ENCODE data around the gene ACTR3C.

The ACTR3C gene

GRCh38 chr7:150357771-150358427 is 34.6 kb upstream of the ACTR3C start:
- H3K4me3 ChIP-seq (ENCODE audit: low read length) = no peak overlapping the region
- DNase-seq (ENCODE audit: low read depth) = no peak
- no peaks in the 10 kb centered on the region for H3K27me3 ChIP-seq (replicated peaks; ENCODE audit: control insufficient read depth, insufficient read depth, low read length)
- H3K4me1 ChIP-seq (ENCODE audit: control insufficient read depth, insufficient read depth, low read length) = peaks cover 10% of the 10 kb centered on the region
- no peak overlapping the region for H3K9ac ChIP-seq (ENCODE audit: low read length)
- H3K9me3 ChIP-seq (ENCODE audit: control insufficient read depth, low read length) = no peaks in the 10 kb centered on the region
- H3K36me3 ChIP-seq (ENCODE audit: control insufficient read depth, insufficient read depth, low read length, severe bottlenecking) = no peaks in the 10 kb centered on the region

- H3K4me3 ChIP-seq (ENCODE audit: low read length) = no peak overlapping the region
- H3K27me3 ChIP-seq (replicated peaks; ENCODE audit: control insufficient read depth, insufficient read depth, low read length) = no peaks in the 10 kb centered on the region
- no peak overlapping the region for H3K9ac ChIP-seq (ENCODE audit: low read length)
- H3K36me3 ChIP-seq (ENCODE audit: control insufficient read depth, insufficient read depth, low read length, severe bottlenecking) = no peaks in the 10 kb centered on the region
- H3K4me1 ChIP-seq (ENCODE audit: control insufficient read depth, insufficient read depth, low read length) = peaks cover 10% of the 10 kb centered on the region
- no peak for DNase-seq (ENCODE audit: low read depth)
- no peaks in the 10 kb centered on the region for H3K9me3 ChIP-seq (ENCODE audit: control insufficient read depth, low read length)
These were observed 33.9 kb upstream of the ACTR3C start for GRCh38 chr7:150357270-150357669.

DNA sequence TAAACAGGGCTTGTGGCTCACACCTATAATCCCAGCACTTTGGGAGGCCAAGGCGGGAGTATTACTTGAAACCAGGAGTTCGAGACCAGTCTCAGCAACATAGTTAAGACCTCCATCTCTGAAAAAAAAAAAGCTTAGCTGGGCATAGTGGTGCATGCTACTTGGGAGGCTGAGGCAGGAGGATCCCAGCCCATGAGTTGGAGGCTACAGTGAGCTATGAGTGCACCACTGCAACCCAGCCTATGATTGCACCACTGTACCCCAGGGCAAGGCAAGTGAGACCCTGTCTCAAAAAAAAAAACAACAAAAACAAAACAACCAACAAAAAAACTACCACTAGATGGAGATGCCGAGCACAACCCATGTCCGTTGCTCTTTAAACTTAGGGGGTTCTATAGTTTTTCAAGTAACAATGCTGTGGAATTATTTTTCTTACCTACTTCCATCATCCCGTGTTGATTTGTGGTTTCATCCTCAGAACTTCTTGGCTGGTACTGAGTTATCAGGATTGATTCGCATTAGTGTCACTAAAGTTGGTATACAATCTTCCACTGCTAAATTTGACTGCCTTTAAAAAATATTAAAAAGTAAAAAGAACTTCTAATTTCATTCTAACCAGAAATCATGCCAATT is 33.0 kb upstream of the ACTR3C start:
- peaks cover 19% of the 10 kb centered on the region for H3K4me1 ChIP-seq (ENCODE audit: control insufficient read depth, insufficient read depth, low read length)
- H3K9ac ChIP-seq (ENCODE audit: low read length) = no peak overlapping the region
- no peak overlapping the region for H3K4me3 ChIP-seq (ENCODE audit: low read length)
- H3K36me3 ChIP-seq (ENCODE audit: control insufficient read depth, insufficient read depth, low read length, severe bottlenecking) = no peaks in the 10 kb centered on the region
- no peaks in the 10 kb centered on the region for H3K27me3 ChIP-seq (replicated peaks; ENCODE audit: control insufficient read depth, insufficient read depth, low read length)
- no peaks in the 10 kb centered on the region for H3K9me3 ChIP-seq (ENCODE audit: control insufficient read depth, low read length)
- DNase-seq (ENCODE audit: low read depth) = peak; percentile 79

GRCh38 chr7:150355666-150356059 is 32.3 kb upstream of the ACTR3C start:
- Histone ChIP-seq H3K36me3 (ENCODE audit: control insufficient read depth, insufficient read depth, low read length, severe bottlenecking) (no peaks in the 10 kb centered on the region), H3K27me3 (replicated peaks; ENCODE audit: control insufficient read depth, insufficient read depth, low read length) (no peaks in the 10 kb centered on the region), H3K4me1 (ENCODE audit: control insufficient read depth, insufficient read depth, low read length) (peaks cover 20% of the 10 kb centered on the region), H3K9me3 (ENCODE audit: control insufficient read depth, low read length) (no peaks in the 10 kb centered on the region), H3K9ac (ENCODE audit: low read length) (no peak overlapping the region), H3K4me3 (ENCODE audit: low read length) (no peak overlapping the region)
- DNase-seq (ENCODE audit: low read depth) = no peak

GRCh38 chr7:150351587-150352194 is 28.3 kb upstream of the ACTR3C start:
- Histone ChIP-seq H3K9ac (ENCODE audit: low read length) (no peak overlapping the region), H3K4me1 (ENCODE audit: control insufficient read depth, insufficient read depth, low read length) (peaks cover 10% of the 10 kb centered on the region), H3K27me3 (replicated peaks; ENCODE audit: control insufficient read depth, insufficient read depth, low read length) (peaks cover 2% of the 10 kb centered on the region), H3K4me3 (ENCODE audit: low read length) (no peak overlapping the region), H3K36me3 (ENCODE audit: control insufficient read depth, insufficient read depth, low read length, severe bottlenecking) (no peaks in the 10 kb centered on the region), H3K9me3 (ENCODE audit: control insufficient read depth, low read length) (peaks cover 5% of the 10 kb centered on the region)
- peak; percentile 52 for DNase-seq (ENCODE audit: low read depth)

DNA sequence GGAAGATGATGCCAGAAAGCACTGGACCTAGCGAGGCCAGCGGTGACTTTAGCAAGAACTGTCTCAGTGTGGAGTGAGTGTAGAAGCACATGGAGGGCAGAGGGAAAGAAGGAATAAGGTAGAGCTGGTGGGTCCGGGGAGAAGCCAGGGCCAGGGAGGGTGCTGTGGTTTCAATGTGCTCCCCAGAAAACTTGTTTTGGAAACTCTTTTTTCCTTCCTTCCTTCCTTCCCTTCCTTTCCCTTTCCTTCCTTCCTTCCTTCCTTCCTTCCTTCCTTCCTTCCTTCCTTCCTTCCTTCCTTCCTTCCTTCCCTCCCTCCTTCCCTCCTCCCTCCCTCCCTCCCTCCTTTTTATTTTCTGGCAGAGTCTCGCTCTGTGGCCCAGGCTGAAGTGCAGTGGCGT is 23.6 kb upstream of the ACTR3C start:
- no peak for DNase-seq (ENCODE audit: low read depth)
- H3K4me1 ChIP-seq (ENCODE audit: control insufficient read depth, insufficient read depth, low read length) = peaks cover 6% of the 10 kb centered on the region

DNA sequence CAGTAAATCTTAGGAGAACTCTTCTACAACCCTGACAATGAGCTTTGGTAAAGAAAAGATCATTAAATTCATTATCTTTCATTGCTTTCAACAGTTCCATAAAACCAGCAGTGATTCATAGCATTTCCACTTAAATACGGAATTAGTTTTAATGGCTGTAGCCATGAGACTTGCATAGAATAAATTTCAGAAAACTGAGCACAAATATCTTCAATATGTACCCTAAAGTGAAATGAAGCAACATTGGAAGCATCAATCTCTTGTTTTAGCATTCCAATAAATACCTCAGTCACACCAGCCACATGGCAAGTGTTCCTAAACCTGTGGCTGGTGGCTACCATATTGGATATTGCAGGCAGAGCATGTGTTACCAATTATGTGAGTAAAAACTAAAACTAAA is 21.7 kb upstream of the ACTR3C start:
- H3K4me1 ChIP-seq (ENCODE audit: control insufficient read depth, insufficient read depth, low read length) = peaks cover 5% of the 10 kb centered on the region
- H3K36me3 ChIP-seq (ENCODE audit: control insufficient read depth, insufficient read depth, low read length, severe bottlenecking) = no peaks in the 10 kb centered on the region
- H3K9ac ChIP-seq (ENCODE audit: low read length) = no peak overlapping the region
- no peak overlapping the region for H3K4me3 ChIP-seq (ENCODE audit: low read length)
- DNase-seq (ENCODE audit: low read depth) = no peak
- peaks cover 18% of the 10 kb centered on the region for H3K27me3 ChIP-seq (replicated peaks; ENCODE audit: control insufficient read depth, insufficient read depth, low read length)
- H3K9me3 ChIP-seq (ENCODE audit: control insufficient read depth, low read length) = peaks cover 27% of the 10 kb centered on the region

More for the DNA sequence above, 23.6 kb upstream of the ACTR3C start:
- Histone ChIP-seq H3K4me3 (ENCODE audit: low read length) (no peak overlapping the region), H3K36me3 (ENCODE audit: control insufficient read depth, insufficient read depth, low read length, severe bottlenecking) (no peaks in the 10 kb centered on the region), H3K27me3 (replicated peaks; ENCODE audit: control insufficient read depth, insufficient read depth, low read length) (peaks cover 16% of the 10 kb centered on the region), H3K9ac (ENCODE audit: low read length) (no peak overlapping the region), H3K9me3 (ENCODE audit: control insufficient read depth, low read length) (peaks cover 27% of the 10 kb centered on the region)

DNA sequence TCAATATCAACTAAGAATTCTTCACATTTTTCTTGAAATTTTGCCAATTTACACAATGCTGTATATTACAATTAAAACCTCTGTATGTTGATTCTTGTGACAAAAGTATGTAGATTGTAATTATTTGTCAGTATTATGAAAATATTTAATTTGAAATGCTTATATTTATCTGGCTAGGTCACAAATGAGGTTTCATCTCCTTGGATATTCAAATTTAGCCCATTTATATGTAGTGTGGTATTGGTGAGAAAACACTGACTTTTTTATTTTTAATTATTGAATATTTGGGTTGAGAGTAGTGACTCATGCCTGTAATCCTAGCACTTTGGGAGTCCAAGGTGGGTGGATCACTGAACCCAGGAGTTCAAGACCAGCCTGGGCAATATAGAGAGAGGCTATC is 21.0 kb upstream of the ACTR3C start:
- Histone ChIP-seq H3K27me3 (replicated peaks; ENCODE audit: control insufficient read depth, insufficient read depth, low read length) (peaks cover 25% of the 10 kb centered on the region), H3K4me3 (ENCODE audit: low read length) (no peak overlapping the region)

DNA sequence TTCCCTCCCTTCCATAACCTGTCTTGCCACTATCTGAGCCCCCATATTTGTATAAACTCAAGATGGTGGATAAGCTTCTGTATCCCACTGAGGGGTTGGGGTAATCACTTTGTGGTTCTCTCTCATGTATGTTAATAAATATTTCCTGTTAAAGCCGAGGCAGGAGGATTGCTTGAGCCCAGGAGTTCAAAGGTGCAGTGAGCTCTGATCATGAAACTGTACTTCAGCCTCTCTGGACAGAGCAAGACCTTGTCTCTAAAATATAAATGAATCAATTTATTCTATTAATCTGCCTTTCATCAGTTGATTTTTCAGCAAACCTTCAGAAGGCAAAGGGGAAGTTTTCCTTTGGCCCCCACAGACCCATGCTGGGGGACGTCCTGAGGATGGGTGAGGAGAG is 19.9 kb upstream of the ACTR3C start:
- Histone ChIP-seq H3K36me3 (ENCODE audit: control insufficient read depth, insufficient read depth, low read length, severe bottlenecking) (no peaks in the 10 kb centered on the region), H3K9me3 (ENCODE audit: control insufficient read depth, low read length) (peaks cover 26% of the 10 kb centered on the region), H3K4me1 (ENCODE audit: control insufficient read depth, insufficient read depth, low read length) (peaks cover 9% of the 10 kb centered on the region), H3K9ac (ENCODE audit: low read length) (no peak overlapping the region), H3K27me3 (replicated peaks; ENCODE audit: control insufficient read depth, insufficient read depth, low read length) (peaks cover 27% of the 10 kb centered on the region), H3K4me3 (ENCODE audit: low read length) (no peak overlapping the region)
- DNase-seq (ENCODE audit: low read depth) = no peak

More for the DNA sequence above, 21.0 kb upstream of the ACTR3C start:
- H3K9ac ChIP-seq (ENCODE audit: low read length) = no peak overlapping the region
- H3K36me3 ChIP-seq (ENCODE audit: control insufficient read depth, insufficient read depth, low read length, severe bottlenecking) = no peaks in the 10 kb centered on the region
- DNase-seq (ENCODE audit: low read depth) = no peak
- H3K9me3 ChIP-seq (ENCODE audit: control insufficient read depth, low read length) = peaks cover 27% of the 10 kb centered on the region
- H3K4me1 ChIP-seq (ENCODE audit: control insufficient read depth, insufficient read depth, low read length) = peaks cover 9% of the 10 kb centered on the region

- peaks cover 9% of the 10 kb centered on the region for H3K4me1 ChIP-seq (ENCODE audit: control insufficient read depth, insufficient read depth, low read length)
- H3K4me3 ChIP-seq (ENCODE audit: low read length) = peak overlapping the region; percentile 30
- H3K27me3 ChIP-seq (replicated peaks; ENCODE audit: control insufficient read depth, insufficient read depth, low read length) = peaks cover 27% of the 10 kb centered on the region
- H3K36me3 ChIP-seq (ENCODE audit: control insufficient read depth, insufficient read depth, low read length, severe bottlenecking) = no peaks in the 10 kb centered on the region
- H3K9me3 ChIP-seq (ENCODE audit: control insufficient read depth, low read length) = peaks cover 21% of the 10 kb centered on the region
- no peak for DNase-seq (ENCODE audit: low read depth)
- peak overlapping the region; percentile 63 for H3K9ac ChIP-seq (ENCODE audit: low read length)
These were observed 18.7 kb upstream of the ACTR3C start for GRCh38 chr7:150342121-150342408.

DNA sequence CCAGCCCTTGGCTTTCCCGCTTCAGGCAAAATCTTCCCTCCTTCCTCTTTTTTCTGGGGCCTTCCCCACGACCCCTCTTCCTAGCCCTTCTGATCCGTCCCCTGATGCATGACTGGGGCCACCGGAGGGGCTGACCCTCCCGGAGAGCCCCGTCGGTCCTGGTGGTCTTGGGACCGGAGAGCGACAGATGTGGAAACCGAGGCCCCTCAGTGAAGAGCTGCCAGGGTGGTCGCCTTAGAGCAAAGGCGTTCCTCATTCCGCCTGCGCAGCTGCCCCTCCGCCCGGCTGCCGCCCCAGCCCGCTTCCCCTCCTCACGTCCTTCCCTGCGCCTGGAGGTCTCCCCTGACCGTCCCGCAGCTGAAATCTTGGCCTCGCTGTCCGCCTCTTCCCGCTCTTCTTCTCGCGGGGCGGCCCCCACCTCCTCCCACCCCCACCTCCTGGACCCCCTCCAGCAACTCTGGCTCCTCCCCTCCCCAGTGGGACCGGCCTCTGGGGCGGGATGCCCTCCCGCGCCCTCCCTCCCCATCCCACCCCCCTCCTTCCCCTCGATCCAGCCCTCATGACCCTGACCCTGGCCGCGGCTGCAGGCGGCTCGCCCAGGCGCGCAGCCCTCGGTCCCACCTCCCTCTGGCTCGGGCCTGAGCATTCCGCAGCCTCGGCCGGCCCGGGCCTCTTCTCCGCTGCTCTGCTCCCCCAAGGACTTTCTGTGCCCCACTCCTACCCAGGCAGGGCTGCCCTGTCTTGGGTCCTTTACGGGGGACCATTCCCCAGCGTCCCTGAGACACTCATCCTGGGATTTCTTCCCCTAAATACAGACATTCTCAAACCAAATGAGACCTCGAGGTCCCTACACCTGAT is 18.1 kb upstream of the ACTR3C start, which contains the start of gene RARRES2:
Gene RARRES2 (minus strand): TSS at position 367 of the 858 bp plus-strand sequence. CDS start 1,020 bp downstream, outside the sequence.
- Histone ChIP-seq H3K4me3 (ENCODE audit: low read length) (peak within 1 kb of the TSS; percentile 47), H3K27me3 (replicated peaks; ENCODE audit: control insufficient read depth, insufficient read depth, low read length) (peaks cover 24% of the 10 kb centered on the region), H3K9me3 (ENCODE audit: control insufficient read depth, low read length) (peaks cover 21% of the 10 kb centered on the region), H3K36me3 (ENCODE audit: control insufficient read depth, insufficient read depth, low read length, severe bottlenecking) (no peaks in the 10 kb centered on the region), H3K9ac (ENCODE audit: low read length) (peak within 1 kb of the TSS; percentile 63), H3K4me1 (ENCODE audit: control insufficient read depth, insufficient read depth, low read length) (peaks cover 9% of the 10 kb centered on the region)
- no peak for DNase-seq (ENCODE audit: low read depth)
